HG02610 (cell line): ENCODE data around the gene GUSB.

ENCODE experiments used
- ATAC-seq: cut with Tn5 transposase; IDR thresholded peaks from one replicate; pipeline ENCODE4 v1.9.1; 2021; ENCODE audit warnings: mild to moderate bottlenecking, moderate library complexity; ENCODE audit not compliant: unreplicated experiment

The GUSB gene

DNA sequence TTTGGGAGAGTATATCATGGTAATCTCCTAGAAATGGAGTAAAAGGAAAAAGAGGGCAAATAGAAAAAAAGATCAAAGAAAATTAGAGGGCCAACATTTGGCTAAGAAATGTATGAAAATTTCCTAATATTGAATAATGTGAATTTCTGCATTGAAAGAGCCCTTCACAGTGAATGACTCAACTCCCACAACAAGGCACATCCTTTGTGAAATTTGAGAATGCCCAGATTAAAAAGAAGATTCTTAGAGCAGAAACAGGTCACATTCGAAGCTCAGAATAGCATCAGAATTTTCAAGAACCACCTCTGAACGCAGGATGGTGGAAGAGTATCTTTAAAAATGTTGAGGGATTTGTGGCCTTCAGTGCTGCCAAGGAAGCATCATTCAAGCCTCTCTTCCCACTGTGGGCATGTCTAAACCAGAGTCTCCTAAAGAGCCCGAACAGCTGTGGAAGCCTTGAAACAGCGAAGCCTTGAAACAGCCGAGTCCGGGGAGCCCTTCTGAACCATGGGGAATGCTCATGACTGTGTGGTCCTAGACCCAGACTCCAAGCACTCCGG lies 43.6 kb downstream of the GUSB start:
- ATAC-seq: no peak

- no peak for ATAC-seq
Observed at GRCh38 chr7:65937296-65937695, 44.7 kb downstream of the GUSB start.

- no peak for ATAC-seq
Observed at GRCh38 chr7:65931685-65932084, 50.3 kb downstream of the GUSB start.

DNA sequence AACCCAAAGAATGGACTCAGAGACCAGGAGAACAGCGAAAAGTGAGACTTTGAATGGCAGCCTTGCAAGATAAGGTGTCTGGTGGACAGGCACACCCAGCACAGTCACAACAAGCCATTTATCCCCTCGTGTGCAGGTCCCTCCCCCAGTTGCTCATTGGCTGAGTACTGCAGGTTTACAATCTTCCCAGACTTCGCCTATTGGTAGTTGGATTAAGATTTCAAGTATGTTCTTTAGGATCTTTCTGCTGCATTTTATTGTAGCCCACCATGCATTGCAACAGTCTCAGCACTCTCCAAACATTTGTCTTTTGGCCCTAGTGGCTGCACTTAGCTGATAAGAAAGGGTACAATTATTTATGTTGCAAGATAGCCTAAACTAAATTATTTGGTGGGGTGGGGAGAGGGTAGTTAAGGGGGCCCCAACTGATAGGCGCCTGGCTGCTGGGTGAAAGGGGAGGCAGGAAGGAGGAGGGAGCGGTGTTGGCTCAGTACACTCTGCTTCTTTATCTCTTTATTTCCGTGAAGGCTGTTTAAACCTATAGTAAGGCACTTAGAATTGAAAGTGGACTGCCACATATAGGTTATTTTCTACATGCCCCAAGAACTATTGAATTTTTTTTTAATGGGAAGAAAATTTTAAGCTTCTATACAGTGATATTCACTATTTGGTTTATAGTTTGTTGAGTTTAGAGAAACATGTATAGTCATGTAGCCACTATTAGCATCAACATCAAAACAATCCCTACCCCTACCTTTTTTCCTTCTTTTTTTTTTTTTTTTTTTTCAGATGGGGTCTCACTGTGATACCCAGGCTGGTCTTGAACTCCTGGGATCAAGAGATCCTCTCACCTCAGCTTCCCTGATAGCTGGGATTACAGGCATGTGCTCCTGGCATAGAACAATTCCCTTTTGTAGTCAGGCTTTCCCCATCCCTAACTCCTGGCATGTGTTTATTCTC lies 54.2 kb downstream of the GUSB start:
- ATAC-seq: no peak

GRCh38 chr7:65926588-65926987 lies 55.4 kb downstream of the GUSB start:
- ATAC-seq: no peak

- no peak for ATAC-seq
Observed at GRCh38 chr7:65925040-65925439, 57.0 kb downstream of the GUSB start.

- ATAC-seq: no peak
Observed at GRCh38 chr7:65924193-65924592, 57.8 kb downstream of the GUSB start.

DNA sequence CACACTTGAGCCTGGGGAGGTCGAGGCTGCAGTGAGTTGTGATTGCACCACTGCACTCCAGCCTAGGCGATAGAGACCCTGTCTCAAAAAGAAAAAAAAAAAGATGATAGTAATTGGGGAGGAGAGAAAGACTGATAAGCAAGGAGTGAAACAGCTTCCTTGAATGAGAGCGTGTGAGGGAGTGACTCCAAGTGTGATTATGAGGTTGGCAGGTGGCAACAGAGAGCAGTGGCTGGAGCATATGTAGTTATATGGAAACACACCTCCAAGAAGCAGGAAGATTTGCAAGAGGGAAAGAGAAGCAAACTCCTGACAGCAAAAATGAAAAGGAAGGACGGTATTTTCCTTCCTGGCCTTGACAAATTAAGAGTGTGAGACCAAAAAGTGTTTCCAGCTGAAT lies 58.7 kb downstream of the GUSB start:
- ATAC-seq: no peak

- ATAC-seq: no peak
Observed at GRCh38 chr7:65915921-65916657, 65.9 kb downstream of the GUSB start.

GRCh38 chr7:65912237-65912636 lies 69.8 kb downstream of the GUSB start:
- no peak for ATAC-seq
